GM19452 (cell line): ENCODE measurements around the gene SND1.
"Not testable (repeated sequence)": the region's sequence is repeated elsewhere in the genome, so short reads cannot be mapped to it uniquely, and the experiment has no call there.

Source experiments
- ATAC-seq: cut with Tn5 transposase; IDR thresholded peaks from one replicate; pipeline ENCODE4 v1.9.1; 2021; ENCODE audit not compliant: unreplicated experiment

The SND1 gene

DNA sequence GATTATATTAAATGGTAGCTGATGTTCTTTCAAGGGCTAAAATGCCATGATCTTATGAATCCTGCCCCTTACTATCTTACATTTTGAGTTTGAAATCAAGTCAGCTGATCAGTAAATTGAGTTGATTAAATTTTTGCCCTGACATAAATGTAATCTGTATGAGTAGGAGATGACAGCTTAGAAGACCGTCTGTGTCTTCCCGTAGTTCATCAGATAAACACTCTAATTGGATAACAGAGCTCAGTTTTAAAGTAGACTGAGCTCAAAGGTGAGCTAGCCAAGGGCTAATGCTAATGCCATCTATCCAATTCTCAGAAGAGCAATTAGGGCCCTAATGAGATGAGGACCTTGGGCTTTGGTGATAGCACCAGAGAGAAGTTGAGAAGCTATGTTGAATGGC lies 296.3 kb downstream of the SND1 start:
- ATAC-seq = no peak

DNA sequence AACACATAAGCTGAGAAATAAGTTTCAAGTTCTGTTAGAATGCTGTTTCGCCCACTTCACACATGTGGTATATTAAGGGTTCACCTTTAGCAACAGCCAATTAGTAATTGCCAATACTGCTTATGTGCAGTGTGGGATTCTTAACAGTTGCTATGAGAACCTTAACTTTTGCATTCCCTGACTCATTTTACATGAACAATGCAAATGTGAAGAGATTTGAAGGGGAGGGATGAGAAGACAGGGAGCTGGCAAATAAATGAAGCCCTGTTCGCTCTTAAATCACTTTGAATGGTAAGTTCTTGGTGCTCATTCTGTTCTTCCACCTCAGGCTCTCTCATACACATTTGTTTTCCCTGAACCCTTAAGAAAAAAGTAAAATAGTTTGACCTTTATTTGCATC lies 296.9 kb downstream of the SND1 start:
- ATAC-seq = no peak

DNA sequence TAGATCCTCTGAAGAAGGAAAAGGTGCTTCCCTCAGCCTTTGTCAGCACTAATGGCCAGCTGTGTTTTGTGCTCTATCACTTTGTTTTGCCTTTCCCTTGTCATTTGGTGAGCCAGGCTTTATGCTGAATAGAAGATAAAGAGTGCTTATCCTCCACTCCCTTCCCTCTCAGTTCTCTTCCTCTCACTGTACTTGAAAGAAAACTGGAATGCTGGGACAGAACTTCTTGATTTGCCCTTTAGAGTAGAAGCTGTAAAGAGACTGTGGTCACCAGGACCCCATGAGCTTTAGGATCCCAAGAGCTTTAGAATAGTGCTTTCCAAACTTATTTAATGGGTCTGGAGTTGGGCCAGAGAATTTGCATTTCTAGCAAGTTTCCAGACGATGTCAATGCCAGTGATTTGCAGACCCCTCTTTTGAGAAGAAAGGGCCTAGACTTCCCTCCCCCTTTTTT lies 297.8 kb downstream of the SND1 start:
- ATAC-seq = no peak

DNA sequence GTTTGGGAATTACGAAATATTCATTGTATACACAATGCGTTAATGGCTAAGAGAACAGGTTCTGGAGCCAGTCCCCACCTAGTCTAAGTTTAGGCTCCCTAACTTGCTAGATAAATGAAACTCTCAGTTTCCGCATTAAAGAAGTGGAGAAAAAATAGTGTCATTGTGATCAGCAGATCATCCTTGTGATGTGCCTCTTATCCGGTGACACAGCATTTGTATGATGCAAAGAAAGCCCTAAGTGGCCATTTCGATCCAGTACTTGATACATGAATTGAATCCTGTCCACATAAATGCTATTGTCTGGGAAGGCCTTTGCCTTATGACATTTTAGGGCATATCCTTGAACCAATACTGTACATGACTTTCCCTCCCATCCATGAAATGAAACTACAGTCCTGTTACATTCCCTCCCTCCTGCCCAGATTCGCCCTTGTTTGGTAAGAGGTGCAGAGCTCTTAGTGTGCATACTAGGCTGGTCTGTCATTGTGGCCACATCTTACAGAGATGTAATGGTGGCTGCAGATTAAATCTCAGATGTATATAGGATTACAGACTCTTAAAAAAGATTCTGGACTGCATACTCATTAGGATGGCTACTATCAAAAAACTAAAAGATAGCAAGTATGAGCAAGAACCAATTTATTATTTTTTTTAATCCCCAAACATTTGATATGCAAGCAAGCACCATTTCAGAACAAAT lies 298.4 kb downstream of the SND1 start:
- no peak for ATAC-seq

DNA sequence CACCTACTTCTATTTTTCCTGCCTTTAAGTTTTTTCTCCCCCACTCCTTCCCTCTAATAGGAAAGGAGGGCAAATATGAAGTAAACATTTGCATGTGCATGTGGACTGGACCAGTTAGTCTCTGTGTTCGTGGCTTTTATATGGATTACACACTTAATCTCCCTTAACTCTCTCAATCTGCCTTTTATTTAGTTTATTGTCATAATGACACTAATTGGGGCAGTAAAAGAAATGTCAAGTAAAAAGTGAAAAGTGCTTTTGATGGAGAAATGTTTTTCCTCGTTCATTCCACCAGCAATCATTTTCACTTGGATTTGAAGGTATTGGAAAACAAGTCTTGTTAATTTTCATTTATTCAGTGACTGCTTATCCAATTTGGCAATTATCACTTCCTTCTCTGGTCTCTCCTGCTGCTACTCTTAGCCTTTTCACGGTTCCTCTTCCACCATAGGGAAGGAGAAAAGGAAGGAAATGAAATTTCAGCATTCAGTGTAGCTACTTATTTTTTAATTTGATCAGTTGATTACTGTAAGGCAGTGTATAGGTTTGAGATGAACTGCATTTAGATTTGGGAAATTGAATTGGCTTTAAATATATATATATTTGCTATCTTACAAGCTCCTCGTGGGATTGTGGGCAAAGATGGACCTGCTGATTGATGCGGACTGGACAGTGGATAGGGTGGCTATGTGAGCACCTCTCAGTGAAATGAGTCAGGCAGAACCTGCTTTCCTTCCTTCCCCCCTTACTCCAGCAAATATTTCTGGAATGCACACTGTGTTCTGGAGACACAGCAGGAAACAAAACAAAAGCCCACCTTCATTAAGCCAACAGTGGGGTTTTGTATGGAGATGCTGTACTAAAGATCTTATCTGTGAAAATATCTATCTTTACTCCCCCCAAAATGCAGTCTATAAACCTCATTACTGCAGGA lies 301.7 kb downstream of the SND1 start:
- ATAC-seq = no peak

DNA sequence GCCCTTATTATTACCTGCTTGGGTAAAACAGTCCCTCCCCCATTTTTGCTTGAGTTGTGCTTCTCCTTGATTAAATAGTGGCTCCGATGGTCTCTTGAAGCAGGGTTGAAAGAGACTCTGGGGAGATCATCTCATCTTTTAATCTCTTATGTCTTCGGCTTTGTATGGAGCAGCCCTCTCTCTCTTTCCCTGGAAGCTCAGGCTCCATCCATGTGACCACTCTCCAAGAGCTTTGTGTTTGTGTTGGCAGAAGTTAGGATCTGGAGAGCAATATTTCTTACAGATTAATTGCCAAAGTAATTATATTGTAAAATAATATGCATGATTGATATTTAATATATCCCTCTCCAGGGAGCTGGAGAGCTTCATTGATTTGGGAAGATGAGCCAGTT lies 302.4 kb downstream of the SND1 start:
- ATAC-seq = no peak

DNA sequence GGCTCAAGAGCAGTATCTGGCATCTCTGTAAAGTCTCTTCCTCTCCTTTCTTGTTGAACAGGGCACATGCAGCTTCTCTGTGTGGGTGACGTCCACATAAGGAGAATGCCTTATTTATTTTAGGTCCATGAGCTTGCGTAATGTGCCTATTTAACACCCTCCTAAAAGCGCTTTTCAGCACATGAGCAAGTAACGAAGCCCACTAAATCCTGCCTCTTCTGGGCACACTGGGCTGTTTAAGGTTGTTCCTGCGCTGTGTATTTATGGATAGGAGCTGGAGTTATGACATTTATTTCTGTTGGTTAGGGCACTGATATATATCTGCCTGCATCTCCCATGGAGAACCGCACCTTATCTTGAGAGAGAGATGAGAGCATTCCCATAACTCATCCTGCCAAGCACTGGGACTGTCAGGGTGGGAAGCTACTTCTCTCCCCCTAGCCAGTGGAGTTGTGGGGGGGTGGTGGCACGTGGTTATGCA lies 303.1 kb downstream of the SND1 start:
- ATAC-seq = no peak

DNA sequence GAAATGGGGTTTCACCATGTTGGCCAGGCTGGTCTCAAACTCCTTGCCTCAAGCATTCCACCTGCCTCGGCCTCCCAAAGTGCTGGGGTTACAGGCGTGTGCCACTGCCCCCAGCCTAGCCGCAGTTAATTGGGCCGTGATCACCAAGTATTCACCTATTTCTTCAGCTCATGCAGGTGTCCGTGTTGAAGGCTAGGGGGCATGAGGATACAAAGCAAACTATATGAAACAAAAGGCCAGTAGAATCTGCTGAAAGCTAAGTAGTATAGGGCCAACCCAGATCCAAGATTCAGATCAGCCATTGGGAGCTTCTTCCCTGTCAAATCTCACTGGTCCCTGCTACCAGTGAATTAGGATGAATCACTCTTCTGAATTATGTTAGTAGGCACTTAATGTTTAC lies 305.9 kb downstream of the SND1 start:
- no peak for ATAC-seq

DNA sequence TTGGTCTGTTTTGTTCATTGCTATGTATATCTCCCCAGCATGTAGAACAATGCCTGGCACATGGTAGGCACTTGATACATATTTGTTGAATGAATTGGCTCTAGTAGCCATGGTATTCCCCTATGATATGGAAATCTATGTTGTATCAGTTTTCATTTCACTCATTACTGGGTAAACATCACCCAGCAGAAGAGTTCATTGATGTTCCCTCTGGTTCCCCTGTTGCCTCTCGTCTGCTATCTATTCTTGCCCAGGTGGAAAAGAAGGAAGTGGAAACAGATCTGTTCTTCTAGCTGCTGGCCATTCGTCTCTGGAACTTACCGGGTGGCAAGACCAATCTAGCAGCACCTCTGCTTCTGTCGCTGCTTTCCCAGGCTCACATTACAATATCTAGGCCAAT lies 307.8 kb downstream of the SND1 start:
- ATAC-seq = no peak

DNA sequence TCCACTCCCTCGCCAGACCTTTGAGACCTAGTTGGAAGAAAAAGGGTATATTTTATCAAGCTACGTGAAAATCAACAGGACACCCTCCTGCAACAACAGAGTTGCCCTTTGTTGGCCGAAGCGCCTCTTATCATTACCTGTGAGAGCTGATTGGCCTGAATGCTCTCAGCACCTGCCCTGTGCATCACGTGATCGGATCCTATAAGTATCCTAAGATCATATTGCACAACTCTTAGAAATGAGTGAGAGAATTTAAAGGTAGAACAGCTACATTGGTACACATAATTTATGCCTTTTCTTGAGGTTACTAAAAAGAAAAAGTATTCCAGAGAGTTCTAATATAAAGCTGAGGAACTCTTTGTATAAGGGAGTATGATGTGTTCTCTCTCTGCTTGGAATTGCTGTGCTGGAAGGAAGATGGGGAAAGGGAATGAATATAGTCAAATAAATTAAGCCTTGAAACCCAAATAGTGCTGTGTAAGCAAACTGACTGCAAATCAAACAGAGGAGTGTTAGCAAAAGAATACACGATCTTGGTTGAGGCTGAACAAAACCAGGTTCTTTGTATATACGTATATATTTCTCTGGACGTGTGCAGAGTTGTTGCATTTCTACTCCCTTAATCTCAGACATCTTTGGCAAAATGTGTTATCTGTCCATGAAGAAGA lies 309.9 kb downstream of the SND1 start:
- ATAC-seq = no peak

DNA sequence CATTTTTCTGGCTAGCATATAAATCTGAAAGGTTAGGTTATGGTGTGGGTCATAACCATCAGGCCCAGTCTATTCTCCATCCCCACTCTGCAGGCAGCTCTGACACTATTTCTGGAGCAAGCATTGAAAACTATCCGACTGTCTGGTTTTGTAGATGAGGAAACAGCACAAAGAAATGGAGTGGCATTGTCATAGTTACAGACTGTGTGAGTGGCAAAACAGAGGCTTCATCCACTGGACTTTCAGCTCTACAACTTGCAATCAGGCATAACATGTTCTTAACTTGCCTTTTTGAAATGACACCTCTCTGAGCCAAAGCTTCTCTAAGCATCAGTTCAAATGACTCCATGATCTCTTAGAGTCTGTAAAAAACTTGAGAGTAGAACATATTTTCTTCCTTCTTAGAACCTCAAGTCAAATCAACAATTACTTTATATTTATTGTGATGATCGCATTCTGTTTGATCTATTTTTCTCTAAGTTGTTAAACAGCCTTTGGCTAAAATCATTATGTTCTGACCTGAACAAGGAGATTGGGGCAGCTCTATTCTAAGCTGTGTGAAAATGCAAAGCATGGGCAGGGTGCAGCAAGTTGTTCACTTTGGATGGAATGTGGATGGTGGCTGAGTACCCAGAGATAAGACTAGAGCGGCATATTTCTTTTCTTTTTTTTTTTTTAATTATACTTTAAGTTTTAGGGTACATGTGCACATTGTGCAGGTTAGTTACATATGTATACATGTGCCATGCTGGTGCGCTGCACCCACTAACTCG lies 310.8 kb downstream of the SND1 start:
- no peak for ATAC-seq

DNA sequence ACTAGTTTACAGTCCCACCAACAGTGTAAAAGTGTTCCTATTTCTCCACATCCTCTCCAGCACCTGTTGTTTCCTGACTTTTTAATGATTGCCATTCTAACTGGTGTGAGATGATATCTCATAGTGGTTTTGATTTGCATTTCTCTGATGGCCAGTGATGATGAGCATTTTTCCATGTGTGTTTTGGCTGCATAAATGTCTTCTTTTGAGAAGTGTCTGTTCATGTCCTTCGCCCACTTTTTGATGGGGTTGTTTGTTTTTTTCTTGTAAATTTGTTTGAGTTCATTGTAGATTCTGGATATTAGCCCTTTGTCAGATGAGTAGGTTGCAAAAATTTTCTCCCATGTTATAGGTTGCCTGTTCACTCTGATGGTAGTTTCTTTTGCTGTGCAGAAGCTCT lies 311.9 kb downstream of the SND1 start:
- ATAC-seq = not testable (repeated sequence)

DNA sequence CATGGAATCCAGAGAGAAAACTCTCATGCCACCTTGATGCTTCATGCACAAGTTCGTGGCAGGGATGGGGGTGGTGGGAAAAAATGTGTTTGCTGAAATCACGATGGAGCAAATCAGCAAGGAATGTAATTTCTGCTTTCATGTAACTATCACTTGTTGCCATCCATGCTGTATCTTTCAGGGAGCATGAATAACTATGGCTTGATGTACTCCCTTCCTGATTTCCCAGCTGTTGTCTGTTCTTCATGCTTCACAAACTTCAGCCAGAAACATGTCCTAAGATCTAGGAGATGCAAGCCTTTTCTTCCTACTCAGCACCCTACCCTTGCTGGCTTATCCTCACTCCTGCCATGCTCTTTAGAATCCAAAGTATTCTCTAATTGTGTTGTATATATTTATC lies 315.3 kb downstream of the SND1 start:
- no peak for ATAC-seq

DNA sequence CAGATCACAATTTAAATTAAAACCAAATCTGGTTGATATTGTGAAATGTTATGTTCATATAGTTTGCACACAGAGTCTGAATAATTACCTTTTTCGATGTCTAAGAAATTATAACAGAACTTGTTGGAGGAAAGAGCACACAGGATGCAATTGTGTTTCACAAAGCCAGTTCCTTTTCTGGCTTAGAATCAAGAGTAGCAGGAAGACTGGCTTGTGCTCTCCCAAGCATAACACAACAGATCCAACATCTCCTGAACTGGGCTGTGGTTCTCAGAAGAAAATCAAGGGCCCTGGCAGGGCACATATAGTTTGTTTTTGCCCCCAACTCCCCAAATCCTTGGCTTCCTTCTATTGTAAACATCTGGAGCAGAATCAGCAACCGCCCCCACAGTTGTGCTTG lies 316.6 kb downstream of the SND1 start:
- ATAC-seq = no peak

DNA sequence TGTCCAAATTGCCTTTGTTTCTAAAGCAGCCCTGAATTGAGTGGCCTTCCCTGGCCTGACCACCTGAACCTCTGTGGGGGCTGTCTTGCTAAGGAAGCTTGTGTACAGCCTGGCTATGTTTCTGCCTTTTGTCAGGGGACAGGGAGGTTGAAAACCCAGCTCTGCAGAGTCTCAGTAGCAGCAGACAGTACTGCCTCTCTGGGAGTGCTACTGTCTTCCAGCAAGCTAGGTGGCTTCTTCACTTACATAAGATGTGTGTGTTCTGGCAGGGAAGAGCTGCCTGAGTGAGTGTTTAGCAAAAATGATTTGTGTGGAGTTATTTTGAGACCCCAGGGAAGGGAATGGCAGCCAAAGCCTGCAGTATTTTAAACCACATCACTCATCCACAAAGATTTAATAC lies 321.8 kb downstream of the SND1 start:
- no peak for ATAC-seq

DNA sequence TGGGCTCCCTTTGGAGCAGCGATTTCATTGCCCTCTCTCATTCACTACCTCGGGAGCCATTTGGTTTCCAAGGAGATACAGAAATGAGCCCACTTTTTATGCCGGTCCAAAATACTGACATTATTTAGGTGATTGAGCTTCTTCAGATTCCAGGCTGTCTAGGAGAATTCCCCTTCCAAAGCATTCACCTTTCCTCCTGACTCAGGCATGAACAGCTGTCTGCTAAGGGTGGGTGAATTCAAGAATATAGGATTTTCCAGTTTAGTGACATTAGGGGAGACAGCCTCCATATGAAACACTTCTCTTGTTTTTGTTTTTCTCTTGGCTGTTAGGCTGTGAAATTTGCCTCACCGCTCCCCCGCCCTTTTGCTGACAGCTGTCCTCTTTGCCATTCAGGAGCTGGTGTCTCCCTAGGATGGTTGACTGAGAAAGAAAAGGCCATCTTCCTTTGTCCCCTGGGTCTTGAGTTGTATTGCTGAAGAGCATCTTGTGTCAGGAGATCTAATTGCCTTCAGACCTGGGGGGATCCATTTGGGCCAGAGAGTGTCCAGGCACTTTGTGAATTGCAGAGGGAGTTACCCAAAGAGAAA lies 322.5 kb downstream of the SND1 start:
- no peak for ATAC-seq

DNA sequence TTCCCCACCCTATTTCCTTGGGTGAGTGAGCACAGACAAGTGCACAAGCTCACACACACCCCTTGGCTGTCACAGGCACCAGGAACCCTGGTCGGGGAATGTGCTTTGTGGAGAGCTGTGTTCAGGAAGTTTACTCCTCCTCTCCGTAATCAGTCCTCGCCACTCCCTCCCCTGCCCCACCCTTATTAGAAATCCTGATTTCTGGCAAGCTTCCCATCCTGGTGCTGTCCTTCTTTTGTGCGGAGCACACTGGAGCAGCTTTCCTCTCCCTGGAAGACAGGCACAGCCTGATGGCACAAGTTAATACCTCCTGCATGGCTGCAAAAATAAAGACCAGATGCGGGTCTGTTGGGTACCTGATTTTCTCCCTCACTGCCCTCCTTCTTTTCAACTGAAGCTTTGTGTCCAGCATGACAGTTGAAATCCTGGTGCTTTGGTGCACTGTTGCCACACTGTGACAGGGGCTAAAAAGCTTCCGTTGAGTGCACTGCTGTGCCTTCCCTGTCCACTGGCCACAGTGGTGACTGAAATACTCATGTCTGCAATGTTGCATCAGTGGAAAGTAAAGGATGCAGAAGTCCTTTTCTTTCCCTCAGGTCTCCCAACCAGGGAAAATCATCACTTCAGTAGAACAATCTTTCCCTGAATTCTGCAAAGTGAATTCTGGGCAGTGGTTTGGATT lies 324.2 kb downstream of the SND1 start:
- no peak for ATAC-seq

DNA sequence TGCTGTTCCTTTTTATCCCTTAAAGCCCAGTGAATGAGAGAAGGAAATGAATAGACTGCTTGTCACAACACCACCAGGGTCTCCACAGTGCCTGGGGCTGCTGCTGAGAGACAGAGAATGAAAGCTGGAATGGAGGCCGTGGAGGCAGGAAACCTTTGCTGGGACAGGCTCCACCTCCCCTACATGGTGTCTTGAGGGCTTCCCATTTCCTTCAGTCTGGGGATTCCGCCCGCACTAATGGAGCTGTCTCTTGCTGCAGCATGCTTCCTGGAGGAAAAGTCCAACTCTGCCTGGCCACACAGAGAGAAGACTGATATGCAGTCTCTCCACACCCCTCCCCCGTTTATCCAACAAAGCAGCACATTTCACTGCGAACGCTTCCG lies 324.7 kb downstream of the SND1 start:
- no peak for ATAC-seq

DNA sequence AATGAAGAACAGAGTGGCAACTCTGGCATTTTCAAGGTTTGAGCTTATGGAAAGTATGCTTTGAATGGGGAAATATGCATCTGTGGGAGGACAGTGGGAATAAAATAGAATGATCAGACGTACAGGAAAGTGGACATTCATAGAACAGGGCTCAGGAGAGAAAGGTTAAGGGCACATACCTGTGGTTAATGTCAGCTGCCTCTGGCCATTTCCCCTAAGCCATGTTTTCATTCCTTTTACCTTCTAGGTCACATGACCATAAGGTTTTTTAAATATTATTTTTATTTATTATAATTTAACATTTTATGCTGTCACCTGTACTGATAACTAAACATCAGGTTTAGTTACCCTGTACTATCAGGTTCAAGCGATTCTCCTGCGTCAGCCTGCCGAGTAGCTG lies 326.4 kb downstream of the SND1 start:
- ATAC-seq = no peak

DNA sequence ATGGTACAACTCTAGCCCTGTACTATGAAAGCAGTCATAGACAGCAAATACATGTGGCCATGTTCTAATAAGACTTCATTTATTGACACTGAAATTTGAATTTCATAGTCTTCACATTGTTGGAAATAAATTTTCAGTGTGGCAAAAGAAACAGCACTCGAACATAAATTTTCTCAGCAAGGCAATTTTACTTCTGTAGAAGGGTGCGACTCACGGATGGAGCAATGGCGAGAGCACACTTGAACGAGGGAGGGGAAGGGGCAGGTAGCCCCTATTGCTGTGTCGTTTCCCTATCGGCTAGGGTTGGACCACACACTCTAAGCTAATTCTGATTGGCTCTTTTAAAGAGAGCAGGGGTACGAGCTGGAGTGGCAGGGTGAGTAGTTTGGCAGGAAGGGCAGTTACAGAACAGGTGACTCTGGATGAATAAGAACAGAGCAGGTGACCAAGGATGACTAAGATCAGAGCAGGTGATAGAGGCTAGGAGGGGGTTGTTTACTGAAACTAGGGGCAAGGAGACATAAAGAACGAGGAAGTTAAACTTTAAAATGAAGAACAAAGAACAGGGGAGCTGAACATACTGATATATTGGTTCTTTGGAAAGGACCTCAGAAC lies 327.2 kb downstream of the SND1 start:
- no peak for ATAC-seq
